ENCODE measurements around the gene ZSWIM9.
A peak's percentile ranks its signal among the peaks of the same experiment; 100 is the strongest.

Gene ZSWIM9

DNA sequence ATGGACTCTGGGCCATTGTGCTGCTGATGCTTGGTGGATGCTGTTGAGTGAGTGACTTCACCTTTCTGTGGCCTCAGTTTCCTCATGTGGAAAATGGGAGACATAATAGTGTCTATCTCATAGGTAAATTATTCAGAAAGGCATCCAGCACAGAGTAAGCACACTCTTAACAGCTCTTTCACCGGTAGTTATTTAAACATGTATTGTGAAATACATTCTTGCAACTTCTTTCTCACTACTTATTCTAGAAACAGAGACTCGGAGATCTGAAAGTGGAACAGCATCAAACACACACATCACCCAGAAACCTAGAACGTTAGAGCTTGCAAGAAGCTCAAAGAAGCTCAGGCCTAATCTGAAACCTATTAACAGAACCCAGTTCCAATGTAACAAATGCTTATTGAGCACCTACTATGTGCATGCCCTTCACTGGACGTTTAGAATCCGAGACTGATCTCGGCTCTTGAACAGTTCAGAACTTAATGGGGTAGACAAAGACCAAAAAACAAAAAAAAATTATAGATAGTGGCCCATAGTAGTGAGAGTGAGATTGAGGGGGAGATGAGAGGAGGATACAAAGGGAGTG, 4.1 kb downstream of the ZSWIM9 start:
- no peak for DNase-seq

DNA sequence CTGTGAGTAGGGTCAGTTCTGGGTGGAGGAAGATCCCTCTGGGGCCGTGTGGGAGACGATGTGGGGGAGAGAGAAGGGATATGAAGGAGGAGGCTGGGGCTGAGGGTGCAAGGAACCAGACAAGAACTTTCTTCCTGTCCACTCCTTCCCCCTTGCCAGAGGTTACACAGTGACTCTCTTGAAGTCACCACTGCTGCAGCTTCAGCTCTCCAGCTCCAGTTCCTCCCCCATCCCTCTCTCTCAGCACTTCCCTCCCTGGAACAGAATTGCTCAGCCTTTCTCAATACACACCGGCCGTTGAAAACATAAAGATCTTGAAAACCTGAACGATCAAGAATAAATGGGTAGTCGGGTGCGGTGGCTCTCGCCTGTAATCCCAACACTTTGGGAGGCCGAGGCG, 5.1 kb downstream of the ZSWIM9 start:
- DNase-seq: no peak

DNA sequence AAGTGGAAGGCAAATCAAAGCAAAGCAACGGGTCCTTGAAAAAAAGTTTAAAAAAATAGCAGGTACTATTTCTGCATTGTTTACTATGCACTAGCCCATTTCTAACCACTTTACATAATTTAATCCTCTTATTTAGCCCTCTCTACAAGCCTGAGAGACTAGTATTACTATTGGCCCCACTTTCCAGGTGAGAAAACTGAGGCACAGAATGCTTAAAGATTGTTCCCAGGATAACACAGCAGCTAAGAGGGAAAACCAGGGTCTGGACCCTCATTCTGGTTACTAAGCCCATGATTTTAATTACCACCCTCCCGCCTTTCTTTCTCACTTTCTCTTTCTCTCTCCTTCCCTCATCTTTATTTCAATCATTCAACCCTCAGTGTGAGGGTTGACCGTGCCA, 5.7 kb downstream of the ZSWIM9 start:
- DNase-seq: no peak

DNA sequence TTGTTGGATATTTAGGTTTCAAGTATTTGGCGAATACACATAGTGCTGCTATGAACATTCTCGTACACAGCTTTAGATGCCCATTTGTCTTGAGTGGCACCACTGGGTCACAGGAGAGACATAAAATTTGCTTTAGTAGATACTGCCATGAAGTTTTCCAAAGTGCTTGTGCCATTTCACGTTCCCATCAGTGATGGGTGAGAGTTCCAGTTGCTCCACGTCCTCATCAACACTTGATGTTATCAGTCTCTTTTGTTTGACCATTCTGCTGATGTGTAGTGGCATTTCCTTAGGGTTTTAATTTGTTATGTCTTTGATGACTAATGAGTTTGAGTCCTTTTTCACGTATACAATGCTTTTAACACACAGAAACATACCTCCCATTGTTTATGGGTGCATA, 11.0 kb downstream of the ZSWIM9 start:
- no peak for DNase-seq

DNA sequence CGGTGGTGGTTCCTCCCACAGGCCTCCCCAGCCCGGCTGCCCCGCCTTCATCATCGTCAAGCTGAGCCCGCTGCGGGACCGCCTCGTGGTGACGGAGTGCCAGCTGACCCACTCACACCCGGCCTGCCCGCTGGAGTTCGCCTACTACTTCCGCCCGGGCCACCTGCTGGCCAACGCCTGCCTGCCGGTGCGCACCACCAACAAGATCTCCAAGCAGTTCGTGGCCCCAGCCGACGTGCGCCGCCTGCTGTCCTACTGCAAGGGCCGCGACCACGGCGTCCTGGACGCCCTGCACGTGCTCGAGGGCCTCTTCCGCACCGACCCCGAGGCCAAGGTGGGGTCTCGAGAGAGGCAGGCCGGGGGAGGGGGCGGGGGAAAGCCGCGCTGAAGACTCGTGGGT, 12.0 kb downstream of the ZSWIM9 start:
- DNase-seq: no peak

- no peak for DNase-seq
These were observed 12.9 kb downstream of the ZSWIM9 start for GRCh38 chr19:48183356-48183755.

- DNase-seq: no peak
These were observed 15.5 kb downstream of the ZSWIM9 start for GRCh38 chr19:48186015-48186414.

GRCh38 chr19:48186541-48186991, 16.1 kb downstream of the ZSWIM9 start:
- no peak for DNase-seq

DNA sequence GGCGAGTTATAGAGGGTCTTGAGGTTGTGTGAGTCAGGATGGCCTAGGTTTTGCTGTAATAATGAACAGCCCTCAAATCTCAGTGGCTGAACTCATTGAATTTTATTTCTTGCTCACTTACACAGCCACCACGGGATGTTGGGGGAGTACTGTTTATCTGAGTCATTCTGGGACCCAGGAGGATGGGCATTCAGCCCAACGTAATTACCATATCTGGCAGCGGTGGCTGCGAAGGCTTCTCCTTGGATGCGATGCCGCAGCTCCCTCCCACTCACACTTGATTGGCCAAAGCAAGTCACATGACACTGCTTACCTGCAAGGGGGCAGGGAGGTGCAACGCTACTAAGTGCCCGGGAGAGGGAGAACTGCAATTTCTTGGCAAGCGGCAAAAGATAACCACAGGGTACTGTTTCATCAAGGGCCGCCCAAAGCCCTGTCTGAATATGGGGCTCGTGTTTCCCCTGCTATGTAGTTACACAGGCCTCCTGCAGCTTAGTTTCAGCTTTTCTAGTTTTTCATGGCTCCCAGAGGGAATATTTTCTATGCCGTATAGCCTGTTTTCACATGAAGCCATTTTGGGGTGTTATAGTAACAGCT, 19.9 kb downstream of the ZSWIM9 start:
- DNase-seq: no peak

GRCh38 chr19:48190885-48191284, 20.4 kb downstream of the ZSWIM9 start:
- DNase-seq: no peak

DNA sequence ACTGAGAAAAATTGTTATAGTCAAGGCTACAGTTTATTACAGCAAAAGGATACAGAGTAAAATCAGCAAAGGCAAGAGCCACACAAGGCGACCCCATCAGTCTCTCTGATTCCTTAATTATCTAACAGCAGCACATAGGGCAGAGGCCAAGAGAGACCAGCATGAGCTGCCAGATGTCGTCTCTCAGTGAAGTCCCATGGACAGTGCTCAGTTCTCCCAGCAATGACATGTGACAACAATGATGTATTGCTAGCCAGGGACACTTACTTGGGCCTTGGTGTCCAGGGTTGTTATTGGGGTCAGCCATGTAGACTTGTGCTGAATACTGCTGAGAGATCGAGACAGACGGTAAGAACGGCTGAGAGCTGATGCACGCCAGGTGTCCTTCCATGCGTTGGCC, 22.3 kb downstream of the ZSWIM9 start:
- DNase-seq: no peak

- no peak for DNase-seq
These were observed 23.8 kb downstream of the ZSWIM9 start for GRCh38 chr19:48194041-48194843.

DNA sequence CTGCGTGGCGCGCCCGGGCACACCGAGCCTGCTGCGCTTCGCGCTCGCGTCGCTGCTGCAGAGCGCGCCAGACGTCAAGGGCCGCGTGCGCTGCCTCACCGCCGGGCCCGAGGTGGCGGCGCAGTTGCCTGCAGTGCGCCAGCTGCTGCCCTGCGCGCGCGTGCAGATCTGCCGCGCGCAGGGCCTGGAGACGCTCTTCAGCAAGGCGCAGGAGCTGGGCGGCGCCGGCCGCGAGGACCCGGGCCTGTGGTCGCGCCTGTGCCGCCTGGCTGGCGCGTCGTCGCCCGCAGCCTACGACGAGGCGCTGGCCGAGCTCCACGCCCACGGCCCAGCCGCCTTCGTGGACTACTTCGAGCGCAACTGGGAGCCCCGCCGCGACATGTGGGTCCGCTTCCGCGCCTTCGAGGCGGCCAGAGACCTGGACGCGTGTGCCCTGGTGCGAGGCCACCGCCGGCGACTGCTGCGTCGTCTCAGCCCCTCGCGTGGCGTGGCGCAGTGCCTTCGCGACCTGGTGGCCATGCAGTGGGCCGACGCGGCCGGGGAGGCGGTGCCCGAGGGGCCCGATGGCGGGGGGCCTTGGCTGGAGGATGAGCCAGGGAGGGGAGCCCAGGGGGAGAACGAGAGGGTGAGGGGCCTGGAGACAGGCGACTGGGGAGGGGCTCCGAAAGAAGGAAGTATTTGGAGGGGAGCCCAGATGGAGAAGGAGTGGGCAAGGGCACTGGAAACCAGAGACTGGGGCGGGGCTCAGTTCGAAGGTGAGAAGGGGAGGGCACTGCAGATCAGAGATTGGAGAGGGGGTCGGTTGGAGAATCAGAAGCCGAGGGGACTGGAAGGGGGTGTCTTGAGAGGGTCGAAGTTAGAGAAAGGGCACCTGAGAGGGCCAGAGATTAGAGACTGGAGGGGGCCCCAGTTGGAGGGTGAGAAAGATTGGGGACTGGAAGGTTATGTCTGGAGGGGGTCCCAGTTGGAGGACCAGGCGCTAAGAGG, 24.7 kb downstream of the ZSWIM9 start:
- DNase-seq: no peak

DNA sequence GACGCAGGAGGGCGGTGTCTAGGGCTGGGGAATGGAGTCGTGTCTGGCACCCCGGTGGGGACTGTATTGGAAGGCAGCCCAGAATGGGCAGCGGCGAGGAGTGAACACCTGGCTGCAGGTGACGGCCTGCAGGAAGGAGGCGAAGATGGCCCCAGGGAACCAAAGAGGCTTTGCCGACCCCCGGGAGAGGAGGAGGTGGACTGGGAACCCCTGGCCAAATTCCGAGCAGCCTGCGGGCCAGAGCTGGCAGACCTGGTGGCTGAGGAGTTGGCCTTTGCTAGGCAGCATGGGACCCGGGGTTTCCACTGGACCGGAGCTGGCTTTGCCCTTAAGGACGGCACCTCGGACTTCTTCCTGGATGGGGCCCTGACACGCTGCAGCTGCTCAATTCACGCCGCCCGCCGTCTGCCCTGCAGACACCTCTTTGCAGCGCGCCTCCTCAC, 25.9 kb downstream of the ZSWIM9 start:
- no peak for DNase-seq

GRCh38 chr19:48196933-48197665, 26.6 kb downstream of the ZSWIM9 start:
- DNase-seq: no peak

DNA sequence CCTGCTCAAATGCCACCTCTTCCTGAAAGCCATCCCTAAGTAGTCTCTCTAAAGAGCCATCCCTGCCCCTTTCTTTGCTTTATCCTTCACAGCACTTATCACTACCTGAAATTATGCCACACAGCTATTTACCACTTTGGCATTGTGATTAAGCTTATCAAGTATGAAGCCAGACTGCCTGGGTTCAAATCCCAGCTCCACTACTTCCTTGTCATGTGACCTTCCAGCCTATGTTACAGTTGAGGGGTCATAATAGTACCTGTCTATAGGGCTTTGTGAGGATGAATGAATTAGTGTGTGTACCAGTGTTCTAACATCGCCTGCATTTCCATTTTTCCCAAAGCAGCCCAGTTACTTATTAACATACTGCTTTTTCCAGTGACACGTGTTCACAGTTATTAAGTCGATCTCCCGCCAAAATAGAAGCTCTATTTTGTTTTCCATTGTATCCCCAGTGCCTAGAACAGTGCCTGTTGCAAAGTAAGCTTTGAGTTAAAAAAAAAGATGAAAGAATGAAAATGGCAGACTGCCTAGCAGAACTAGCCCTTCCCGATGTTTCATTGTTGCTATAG, 32.8 kb downstream of the ZSWIM9 start:
- DNase-seq: no peak

- DNase-seq: peak; percentile 84
These were observed 33.5 kb downstream of the ZSWIM9 start for GRCh38 chr19:48203794-48204628.

GRCh38 chr19:48206397-48207093, 36.1 kb downstream of the ZSWIM9 start:
- DNase-seq: no peak

DNA sequence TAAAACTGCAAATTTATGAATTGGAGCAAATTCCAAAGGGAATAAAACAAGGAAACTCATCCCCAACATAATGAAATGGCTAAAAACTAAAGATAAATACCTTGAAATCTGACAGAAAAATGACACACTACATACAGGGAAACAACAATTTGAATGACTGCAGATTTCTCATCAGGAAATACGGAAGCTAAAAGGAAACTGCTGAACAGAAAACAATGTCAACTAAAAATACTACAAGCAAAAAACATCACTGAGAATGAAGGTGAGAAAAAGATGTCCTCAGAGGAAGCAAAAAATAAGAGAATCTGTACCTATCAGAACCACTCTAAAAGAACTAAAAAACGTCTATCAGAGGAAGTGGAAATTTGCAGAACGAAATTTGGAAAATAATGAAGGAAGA, 39.5 kb downstream of the ZSWIM9 start:
- DNase-seq: no peak

DNA sequence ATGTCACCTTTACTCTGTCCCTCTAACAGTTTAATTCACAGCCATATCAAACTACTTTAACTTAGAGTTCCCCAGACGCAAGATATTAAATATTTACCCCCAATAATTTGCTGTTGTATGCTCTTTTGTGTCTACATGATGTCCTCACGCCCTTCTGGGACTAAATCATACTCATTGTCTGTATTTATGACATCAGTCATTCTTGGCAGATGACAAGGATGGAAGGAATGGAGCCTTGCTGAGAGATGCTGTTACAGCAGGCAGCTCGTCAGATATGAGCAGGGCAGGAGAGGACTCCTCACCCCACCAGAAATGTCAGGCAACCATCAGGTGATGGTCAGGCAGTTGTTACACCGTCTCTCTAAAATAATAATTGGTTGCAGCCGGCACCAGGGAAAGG, 43.5 kb downstream of the ZSWIM9 start:
- DNase-seq: no peak

Data from right kidney (tissue), 1 donor.